Measurements from ENCODE around the gene AHNAK2.
"Not testable (repeated sequence)": the region's sequence is repeated elsewhere in the genome, so short reads cannot be mapped to it uniquely, and the experiment has no call there.

AHNAK2 gene

DNA sequence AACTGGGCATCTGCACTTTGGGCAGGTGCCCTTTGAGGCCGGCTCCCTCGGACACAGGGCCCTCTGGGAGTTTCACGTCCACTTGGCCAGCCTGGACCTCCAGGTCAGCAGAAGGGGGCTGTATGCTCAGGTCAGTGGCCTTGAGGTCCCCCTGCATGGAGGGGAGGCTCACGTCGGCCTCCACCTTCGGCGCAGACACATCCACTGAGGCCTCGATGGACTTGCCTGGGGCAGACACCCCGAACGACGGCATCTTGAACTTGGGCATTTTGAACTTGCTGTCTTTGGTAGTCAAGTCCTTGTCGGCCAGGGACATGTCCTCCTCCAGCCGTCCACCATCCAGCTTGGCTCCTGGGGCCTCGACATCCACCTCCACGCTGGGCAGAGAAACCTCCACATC, 27.5 kb downstream of the AHNAK2 start:
- not testable (repeated sequence) for DNase-seq

DNA sequence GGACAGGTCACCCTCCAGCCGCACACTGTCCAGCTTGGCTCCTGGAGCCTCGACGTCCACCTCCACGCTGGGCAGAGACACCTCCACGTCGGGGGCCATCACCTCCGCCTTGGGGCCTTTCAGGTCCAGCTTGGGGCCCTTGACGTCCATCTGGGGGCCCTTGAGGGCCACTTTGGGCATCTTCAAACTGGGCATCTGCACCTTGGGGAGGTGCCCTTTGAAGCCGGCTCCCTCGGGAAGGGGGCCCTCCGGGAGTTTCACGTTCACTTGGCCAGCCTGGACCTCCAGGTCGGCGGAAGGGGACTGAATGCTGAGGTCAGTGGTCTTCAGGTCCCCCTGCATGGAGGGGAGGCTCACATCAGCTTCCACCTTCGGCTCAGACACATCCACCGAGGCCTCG, 28.2 kb downstream of the AHNAK2 start:
- no peak for DNase-seq

DNA sequence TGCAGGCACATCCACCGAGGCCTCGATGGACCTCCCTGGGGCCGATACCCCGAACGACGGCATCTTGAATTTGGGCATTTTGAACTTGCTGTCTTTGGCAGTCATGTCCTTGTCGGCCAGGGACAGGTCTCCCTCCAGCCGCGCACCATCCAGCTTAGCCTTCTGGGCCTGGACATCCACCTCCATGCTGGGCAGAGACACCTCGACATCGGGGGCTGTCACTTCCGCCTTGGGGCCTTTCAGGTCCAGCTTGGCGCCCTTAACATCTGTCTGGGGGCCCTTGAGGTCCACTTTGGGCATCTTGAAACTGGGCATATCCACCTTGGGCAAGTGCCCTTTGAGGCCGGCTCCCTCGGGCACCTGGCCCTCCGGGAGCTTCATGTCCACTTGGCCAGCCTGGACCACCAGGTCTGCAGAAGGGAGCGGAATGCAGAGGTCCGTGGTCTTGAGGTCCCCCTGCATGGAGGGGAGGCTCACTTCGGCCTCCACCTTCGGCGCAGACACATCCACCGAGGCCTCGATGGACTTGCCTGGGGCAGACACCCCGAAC, 28.7 kb downstream of the AHNAK2 start:
- DNase-seq, result not testable (repeated sequence)

DNA sequence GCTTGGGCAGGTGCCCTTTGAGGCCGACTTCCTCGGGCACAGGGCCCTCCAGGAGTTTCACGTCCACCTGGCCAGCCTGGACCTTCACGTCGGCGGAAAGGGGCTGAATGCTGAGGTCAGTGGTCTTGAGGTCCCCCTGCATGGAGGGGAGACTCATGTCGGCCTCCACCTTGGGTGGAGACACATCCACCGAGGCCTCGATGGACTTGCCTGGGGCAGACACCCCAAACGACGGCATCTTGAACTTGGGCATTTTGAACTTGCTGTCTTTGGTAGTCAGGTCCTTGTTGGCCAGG, 29.5 kb downstream of the AHNAK2 start:
- no peak for DNase-seq

DNA sequence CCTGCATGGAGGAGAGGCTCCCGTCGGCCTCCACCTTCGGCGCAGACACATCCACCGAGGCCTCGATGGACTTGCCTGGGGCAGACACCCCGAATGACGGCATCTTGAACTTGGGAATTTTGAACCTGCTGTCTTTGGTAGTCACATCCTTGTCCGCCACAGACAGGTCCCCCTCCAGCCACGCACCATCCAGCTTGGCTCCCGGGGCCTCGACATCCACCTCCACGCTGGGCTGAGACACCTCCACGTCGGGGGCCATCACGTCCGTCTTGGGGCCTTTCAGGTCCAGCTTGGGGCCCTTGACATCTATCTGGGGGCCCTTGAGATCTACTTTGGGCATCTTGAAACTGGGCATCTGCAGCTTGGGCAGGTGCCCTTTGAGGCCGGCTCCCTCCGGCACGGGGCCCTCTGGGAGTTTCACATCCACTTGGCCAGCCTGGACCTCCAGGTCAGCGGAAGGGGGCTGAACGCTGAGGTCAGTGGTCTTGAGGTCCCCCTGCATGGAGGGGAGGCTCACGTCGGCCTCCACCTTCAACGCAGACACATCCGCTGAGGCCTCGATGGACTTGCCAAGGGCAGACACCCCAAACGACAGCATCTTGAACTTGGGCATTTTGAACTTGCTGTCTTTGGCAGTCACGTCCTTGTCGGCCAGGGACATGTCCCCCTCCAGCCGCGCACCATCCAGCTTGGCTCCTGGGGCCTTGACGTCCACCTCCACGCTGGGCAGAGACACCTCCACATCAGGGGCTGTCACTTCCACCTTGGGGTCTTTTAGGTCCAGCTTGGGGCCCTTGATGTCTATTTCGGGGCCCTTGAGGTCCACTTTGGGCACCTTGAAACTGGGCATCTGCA, 30.1 kb downstream of the AHNAK2 start:
- not testable (repeated sequence) for DNase-seq

DNA sequence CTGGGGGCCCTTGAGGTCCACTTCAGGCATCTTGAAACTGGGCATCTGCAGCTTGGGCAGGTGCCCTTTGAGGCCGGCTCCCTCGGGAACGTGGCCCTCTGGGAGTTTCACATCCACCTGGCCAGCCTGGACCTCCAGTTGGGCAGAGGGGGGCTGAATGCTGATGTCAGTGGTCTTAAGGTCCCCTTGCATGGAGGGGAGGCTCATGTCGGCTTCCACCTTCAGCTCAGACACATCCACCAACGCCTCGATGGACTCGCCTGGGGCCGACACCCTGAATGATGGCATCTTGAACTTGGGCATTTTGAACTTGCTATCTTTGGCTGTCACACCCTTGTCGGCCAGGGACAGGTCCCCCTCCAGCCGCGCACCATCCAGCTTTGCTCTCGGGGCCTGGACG, 31.0 kb downstream of the AHNAK2 start:
- not testable (repeated sequence) for DNase-seq

DNA sequence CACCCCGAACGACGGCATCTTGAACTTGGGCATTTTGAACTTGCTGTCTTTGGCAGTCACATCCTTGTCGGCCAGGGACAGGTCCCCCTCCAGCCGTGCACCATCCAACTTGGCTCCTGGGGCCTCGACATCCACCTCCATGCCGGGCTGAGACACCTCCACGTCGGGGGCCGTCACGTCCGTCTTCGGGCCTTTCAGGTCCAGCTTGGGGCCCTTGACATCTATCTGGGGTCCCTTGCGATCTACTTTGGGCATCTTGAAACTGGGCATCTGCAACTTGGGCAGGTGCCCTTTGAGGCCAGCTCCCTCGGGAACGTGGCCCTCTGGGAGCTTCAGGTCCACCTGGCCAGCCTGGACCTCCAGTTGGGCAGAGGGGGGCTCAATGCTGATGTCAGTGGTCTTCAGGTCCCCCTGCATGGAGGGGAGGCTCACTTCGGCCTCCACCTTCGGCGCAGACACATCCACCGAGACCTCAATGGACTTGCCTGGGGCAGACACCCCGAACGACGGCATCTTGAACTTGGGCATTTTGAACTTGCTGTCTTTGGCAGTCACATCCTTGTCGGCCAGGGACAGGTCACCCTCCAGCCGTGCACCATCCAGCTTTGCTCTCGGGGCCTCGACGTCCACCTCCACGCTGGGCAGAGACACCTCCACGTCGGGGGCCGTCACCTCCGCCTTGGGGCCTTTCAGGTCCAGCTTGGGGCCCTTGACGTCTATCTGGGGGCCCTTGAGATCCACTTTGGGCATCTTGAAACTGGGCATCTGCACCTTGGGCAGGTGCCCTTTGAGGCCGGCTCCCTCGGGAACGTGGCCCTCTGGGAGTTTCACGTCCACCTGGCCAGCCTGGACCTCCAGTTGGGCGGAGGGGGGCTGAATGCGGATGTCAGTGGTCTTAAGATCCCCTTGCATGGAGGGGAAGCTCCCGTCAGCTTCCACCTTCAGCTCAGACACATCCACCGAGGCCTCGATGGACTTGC, 31.9 kb downstream of the AHNAK2 start:
- not testable (repeated sequence) for DNase-seq

DNA sequence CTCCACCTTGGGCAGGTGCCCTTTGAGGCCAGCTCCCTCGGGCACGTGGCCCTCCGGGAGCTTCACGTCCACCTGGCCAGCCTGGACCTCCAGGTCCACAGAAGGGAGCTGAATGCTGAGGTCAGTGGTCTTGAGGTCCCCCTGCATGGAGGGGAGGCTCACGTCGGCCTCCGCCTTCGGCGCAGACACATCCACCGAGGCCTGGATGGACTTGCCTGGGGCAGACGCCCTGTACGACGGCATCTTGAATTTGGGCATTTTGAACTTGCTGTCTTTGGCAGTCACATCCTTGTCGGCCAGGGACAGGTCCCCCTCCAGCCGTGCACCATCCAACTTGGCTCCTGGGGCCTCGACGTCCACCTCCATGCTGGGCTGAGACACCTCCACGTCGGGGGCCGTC, 32.9 kb downstream of the AHNAK2 start:
- not testable (repeated sequence) for DNase-seq

DNA sequence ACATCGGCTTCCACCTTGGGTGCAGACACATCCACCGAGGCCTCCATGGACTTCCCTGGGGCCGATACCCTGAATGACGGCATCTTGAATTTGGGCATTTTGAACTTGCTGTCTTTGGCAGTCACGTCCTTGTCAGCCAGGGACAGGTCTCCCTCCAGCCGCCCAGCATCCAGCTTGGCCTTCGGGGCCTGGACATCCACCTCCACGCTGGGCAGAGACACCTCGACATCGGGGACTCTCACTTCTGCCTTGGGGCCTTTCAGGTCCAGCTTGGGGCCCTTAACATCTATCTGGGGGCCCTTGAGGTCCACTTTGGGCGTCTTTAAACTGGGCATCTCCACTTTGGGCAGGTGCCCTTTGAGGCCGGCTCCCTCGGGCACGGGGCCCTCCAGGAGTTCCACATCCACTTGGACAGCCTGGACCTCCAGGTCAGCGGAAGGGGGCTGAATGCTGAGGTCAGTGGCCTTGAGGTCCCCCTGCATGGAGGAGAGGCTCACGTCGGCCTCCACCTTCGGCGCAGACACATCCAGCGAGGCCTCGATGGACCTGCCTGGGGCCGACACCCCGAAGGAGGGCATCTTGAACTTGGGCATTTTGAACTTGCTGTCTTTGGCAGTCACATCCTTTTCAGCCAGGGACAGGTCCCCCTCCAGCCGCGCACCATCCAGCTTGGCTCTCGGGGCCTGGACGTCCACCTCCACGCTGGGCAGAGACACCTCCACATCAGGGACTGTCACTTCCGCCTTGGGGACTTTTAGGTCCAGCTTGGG, 33.6 kb downstream of the AHNAK2 start:
- DNase-seq, result not testable (repeated sequence)

DNA sequence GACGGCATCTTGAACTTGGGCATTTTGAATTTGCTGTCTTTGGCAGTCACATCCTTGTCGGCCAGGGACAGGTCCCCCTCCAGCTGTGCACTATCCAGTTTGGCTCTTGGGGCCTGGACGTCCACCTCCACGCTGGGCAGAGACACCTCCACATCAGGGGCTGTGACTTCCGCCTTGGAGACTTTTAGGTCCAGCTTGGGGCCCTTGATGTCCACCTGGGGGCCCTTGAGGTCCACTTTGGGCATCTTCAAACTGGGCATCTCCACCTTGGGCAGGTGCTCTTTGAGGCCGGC, 34.2 kb downstream of the AHNAK2 start:
- not testable (repeated sequence) for DNase-seq

DNA sequence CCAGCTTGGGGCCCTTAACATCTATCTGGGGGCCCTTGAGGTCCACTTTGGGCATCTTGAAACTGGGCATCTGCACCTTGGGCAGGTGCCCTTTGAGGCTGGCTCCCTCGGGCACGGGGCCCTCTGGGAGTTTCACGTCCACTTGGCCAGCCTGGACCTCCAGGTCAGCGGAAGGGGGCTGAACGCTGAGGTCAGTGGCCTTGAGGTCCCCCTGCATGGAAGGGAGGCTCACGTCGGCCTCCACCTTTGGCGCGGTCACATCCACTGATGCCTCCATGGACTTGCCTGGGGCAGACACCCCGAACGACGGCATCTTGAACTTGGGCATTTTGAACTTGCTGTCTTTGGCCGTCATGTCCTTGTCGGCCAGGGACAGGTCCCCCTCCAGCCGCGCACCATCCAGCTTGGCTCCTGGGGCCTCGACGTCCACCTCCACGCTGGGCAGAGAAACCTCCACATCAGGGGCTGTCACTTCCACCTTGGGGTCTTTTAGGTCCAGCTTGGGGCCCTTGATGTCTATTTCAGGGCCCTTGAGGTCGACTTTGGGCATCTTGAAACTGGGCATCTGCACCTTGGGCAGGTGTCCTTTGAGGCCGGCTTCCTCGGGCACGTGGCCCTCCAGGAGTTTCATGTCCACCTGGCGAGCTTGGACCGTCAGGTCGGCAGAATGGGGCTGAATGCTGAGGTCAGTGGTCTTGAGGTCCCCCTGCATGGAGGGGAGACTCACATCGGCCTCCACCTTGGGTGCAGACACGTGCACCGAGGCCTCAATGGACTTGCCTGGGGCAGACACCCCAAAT, 34.8 kb downstream of the AHNAK2 start:
- not testable (repeated sequence) for DNase-seq

DNA sequence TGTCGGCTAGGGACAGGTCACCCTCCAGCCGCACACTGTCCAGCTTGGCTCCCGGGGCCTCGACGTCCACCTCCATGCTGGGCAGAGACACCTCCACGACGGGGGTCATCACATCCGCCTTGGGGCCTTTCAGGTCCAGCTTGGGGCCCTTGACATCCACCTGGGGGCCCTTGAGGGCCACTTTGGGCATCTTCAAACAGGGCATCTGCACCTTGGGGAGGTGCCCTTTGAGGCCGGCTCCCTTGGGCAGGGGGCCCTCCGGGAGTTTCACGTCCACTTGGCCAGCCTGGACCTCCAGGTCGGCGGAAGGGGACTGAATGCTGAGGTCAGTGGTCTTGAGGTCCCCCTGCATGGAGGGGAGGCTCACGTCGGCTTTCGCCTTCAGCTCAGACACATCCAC, 35.6 kb downstream of the AHNAK2 start:
- DNase-seq, result no peak

DNA sequence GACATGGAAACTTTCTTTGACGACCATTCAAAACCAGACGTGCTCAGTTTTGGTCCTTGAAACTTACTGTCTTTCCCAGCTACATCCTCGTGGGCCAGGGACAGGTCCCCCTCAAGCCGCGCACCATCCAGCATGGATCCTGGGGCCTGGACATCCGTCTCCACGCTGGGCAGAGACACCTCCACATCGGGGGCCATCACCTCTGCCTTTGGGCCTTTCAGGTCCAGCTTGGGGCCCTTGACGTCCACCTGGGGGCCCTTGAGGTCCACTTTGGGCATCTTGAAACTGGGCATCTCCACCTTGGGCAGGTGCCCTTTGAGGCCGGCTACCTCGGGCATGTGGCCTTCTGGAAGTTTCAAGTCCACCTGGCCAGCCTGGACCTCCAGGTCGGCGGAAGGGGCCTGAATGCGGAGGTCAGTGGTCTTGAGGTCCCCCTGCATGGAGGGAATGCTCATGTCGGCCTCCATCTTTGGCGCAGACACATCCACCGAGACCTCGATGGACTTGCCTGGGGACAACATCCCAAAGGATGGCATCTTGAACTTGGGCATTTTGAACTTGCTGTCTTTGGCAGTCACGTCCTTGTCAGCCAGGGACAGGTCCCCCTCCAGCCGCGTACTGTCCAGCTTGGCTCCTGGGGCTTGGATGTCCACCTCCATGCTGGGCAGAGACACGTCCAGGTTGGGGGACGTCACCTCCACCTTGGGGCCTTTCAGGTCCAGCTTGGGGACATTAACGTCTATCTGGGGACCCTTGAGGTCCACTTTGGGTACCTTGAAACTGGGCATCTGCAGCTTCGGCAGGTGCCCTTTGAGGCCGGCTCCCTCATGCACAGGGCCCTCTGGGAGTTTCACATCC, 36.4 kb downstream of the AHNAK2 start:
- no peak for DNase-seq

DNA sequence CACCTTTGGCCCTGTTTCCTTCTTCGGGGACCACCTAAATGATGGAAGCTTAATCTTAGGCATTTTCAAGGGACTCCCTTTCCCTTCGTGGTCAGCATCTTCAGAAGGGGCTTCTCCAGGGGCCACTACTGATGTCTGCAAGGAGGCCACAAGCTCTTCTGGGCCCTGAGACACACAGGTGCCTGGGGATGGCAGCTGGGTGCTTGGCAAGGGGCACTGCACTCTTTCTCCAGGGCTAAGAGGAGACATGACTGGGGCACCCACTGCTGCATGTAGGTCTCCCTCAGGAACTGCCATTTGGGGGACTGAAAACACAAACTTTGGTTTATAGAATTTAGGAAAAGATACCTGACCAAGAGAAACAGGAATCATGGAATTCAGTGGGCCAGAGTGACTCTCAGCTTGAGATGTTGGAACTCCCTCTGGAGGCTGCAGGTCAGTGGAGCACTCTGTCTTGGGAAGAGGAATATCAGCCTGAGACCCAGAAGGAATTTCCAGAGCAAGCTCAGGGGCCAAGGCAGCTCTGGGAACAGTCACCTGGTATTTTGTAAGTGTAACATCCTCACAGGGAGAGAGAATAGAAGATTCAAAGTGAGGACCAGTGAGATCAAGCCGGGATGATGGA, 37.5 kb downstream of the AHNAK2 start:
- no peak for DNase-seq

DNA sequence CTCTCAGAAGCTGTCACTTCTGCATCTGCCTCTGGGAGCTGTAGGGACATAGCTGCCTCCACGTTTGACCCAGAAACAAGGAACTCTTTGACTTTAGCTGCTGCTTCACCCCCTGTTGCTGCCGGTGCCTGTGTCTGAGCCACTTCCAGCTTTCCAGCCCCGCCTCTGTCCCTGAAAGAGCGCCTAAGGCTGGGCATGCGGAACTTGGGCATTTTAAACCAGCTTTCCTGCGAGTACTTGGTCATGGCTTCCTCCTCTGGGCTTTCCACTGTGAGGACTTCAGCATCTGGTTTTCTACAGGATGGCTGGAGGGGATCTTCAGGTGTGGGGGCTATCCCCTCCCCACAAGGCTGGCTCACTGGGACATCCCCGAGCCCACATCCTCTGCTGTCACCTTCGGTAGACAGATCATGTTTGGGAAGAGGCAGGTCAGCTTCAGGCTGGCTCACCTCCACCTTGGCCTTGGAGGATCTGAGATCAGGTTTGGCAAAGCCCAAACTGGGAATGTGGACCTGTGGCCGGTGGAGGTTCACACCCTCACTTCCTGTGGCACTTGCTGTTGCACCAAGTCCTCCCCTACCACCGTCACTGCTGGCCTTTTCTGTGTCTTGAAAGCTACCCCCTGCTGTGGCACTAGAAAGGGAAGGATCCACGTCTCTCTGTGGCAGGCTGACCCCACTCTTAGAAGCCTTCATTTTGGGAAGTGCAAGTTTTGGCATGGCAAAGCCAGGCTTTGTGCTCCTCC, 38.3 kb downstream of the AHNAK2 start:
- no peak for DNase-seq

DNA sequence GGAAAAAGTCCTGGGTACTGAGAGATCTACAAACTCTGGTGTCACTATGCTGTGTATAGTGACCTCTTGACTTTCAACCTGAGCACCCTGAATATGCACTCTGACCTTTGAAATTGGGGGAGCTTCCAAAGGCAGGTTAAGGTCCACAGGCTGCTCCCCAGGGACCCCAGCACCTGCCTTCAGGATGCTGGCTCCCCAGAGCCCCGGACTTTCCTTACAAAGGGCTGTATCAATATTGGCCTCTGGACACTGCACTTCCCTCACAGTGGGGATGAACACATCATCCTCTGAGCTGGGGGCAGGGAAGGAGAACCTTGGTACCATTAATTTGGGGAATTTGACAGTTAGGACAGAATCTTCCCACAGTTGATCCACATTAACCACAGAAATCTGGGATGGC, 39.2 kb downstream of the AHNAK2 start:
- DNase-seq, result no peak

DNA sequence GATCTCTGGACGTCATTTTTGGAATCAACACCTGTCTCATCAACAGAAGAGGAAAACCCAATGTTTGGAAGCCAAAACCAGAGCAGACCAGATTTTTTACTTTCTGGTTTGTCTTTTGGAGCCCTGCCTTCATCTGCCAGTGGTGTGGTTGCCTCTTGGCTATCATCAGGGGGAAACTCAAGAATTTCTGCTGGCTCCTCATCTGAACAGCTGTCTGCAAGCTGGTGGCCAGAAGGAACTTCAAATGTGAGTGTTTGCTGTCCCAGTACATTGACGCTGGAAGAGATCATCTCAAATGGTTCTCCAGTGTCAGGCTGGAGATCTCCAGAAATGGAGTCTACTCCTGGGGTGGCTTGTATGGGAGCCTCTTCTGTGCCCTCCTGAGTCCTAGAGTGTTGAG, 39.7 kb downstream of the AHNAK2 start:
- no peak for DNase-seq

DNA sequence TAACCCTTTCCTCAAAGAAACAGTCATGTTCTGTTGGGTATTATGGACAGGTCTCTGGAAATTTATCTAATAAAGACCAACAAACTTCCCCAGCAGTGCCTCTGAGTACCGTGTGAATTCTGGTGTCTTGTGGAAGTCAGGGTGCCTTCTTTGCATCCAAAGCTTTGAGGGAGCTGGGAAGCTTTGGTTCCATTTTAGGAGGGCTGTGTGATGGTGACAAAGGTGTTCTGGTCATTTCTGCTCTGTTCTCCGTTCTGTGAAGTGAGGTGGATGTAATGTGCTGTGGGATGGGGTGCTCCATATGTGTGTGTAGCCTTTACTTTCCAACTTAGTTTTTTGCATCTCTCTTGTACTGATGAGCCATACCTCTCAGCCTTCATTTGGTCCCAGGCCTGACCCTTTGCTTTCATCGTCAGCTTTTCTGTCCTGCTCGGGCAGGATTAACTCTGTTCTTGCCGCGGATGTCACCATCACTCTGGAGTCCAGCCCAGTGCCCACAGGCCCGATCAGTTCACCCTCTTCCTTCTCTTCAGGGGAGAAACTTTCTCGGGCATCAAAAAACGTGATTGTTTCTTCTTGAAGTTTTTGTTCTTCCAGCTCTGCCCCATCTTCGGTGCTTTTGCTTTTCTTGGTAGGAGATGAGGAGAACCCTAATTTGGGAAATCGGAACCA, 40.3 kb downstream of the AHNAK2 start:
- no peak for DNase-seq

DNA sequence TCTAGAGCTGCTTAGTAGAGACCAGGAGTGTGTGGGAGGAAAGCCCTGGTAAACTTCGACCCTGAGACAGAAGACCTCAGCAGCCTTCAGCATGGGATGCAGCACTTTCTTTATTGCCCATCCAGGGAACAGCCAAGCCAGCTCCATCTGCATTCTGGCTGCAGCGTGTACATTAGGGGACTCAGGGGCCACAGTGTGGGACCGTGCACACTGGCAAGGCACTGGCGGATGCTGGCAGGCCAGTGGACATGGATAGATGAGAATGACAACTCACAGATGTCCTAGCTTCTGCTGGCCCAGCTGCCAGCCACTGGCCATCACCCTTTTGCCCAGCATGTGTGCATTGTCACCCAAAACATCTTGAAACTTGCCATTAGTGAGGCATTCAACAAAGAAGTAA, 41.0 kb downstream of the AHNAK2 start:
- no peak for DNase-seq

Data from CD4-positive, alpha-beta T cell treated with Interleukin-17A for 4 hours (primary cell).